ENCODE data around the gene TGM3.
"Not testable (repeated sequence)": the region's sequence is repeated elsewhere in the genome, so short reads cannot be mapped to it uniquely, and the experiment has no call there.

TGM3 gene

DNA sequence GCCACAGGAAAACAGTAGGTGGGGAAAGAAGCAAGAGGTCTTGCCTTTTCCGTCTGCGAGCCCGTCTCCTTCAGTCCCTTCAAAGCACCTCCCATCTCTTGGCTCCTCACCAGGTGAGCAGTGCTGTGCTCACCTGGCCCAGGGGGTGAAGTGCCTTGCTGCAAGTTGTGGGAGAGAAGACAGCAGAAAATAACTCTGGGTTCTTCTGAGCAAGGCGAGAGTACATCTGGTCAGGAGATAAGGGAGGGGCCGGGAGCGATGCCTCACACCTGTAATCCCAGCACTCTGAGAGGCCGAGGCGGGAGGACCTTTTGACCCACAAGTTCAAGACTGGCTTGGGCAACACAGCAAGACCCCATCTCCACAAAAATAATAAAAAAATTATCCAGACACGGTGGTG lies 35.6 kb upstream of the TGM3 start:
- Histone ChIP-seq H3K36me3 (ENCODE audit: low read depth) (no peaks in the 10 kb centered on the region), H3K27ac (ENCODE audit: poor library complexity, severe bottlenecking) (no peak overlapping the region), H3K27me3 (ENCODE audit: insufficient read depth, poor library complexity, severe bottlenecking) (no peaks in the 10 kb centered on the region), H3K4me3 (ENCODE audit: severe bottlenecking) (no peak overlapping the region), H3K4me1 (ENCODE audit: insufficient read depth, poor library complexity, severe bottlenecking) (no peaks in the 10 kb centered on the region), H3K9me3 (ENCODE audit: severe bottlenecking) (no peaks in the 10 kb centered on the region)
- TF ChIP-seq CTCF (IDR thresholded peaks at IDR 0.05; ENCODE audit: poor library complexity, severe bottlenecking), result no peak
- no peak for DNase-seq (ENCODE audit: low spot score)
- no peak for ATAC-seq (ENCODE audit: low read depth)

- Histone ChIP-seq H3K4me1 (ENCODE audit: insufficient read depth, poor library complexity, severe bottlenecking) (no peaks in the 10 kb centered on the region), H3K36me3 (ENCODE audit: low read depth) (no peaks in the 10 kb centered on the region), H3K9me3 (ENCODE audit: severe bottlenecking) (no peaks in the 10 kb centered on the region), H3K27ac (ENCODE audit: poor library complexity, severe bottlenecking) (no peak overlapping the region), H3K4me3 (ENCODE audit: severe bottlenecking) (no peak overlapping the region), H3K27me3 (ENCODE audit: insufficient read depth, poor library complexity, severe bottlenecking) (no peaks in the 10 kb centered on the region)
- 0 out of 3 replicates have a peak, but pooled peaks have one; percentile 27 for ATAC-seq (ENCODE audit: low read depth)
- no peak for TF ChIP-seq CTCF (IDR thresholded peaks at IDR 0.05; ENCODE audit: poor library complexity, severe bottlenecking)
- DNase-seq (ENCODE audit: low spot score), result no peak
These were observed 34.7 kb upstream of the TGM3 start for GRCh38 chr20:2261046-2261485.

DNA sequence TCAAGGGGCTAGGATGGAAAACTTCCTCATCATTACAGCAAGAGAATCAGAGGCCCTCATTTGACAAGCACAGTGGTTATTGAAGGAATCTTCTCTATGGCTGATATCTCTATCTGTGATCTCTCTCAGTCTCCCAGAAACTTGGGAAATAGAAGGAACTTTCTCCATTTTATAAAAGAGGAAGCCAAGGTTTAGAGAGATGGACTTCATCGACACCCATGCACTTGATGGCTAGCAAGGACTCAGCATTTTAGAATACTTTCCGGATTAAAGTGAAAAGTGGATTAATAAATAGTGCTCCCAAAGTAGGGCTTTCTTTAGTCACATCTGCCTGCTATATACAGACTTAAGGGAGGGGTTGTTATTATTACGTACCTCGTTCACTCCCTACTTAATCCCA lies 34.2 kb upstream of the TGM3 start:
- Histone ChIP-seq H3K36me3 (ENCODE audit: low read depth) (no peaks in the 10 kb centered on the region), H3K9me3 (ENCODE audit: severe bottlenecking) (no peaks in the 10 kb centered on the region), H3K27me3 (ENCODE audit: insufficient read depth, poor library complexity, severe bottlenecking) (no peaks in the 10 kb centered on the region), H3K27ac (ENCODE audit: poor library complexity, severe bottlenecking) (no peak overlapping the region), H3K4me1 (ENCODE audit: insufficient read depth, poor library complexity, severe bottlenecking) (no peaks in the 10 kb centered on the region), H3K4me3 (ENCODE audit: severe bottlenecking) (no peak overlapping the region)
- ATAC-seq (ENCODE audit: low read depth) (no peak), DNase-seq (ENCODE audit: low spot score) (no peak)
- TF ChIP-seq CTCF (IDR thresholded peaks at IDR 0.05; ENCODE audit: poor library complexity, severe bottlenecking), result no peak

GRCh38 chr20:2264118-2264517 lies 31.7 kb upstream of the TGM3 start:
- H3K27ac ChIP-seq (ENCODE audit: poor library complexity, severe bottlenecking), result no peak overlapping the region
- H3K27me3 ChIP-seq (ENCODE audit: insufficient read depth, poor library complexity, severe bottlenecking), result no peaks in the 10 kb centered on the region
- DNase-seq (ENCODE audit: low spot score) (no peak), ATAC-seq (ENCODE audit: low read depth) (no peak)
- H3K9me3 ChIP-seq (ENCODE audit: severe bottlenecking), result no peaks in the 10 kb centered on the region
- no peak for TF ChIP-seq CTCF (IDR thresholded peaks at IDR 0.05; ENCODE audit: poor library complexity, severe bottlenecking)
- no peaks in the 10 kb centered on the region for H3K36me3 ChIP-seq (ENCODE audit: low read depth)
- H3K4me1 ChIP-seq (ENCODE audit: insufficient read depth, poor library complexity, severe bottlenecking), result no peaks in the 10 kb centered on the region
- H3K4me3 ChIP-seq (ENCODE audit: severe bottlenecking), result no peak overlapping the region

DNA sequence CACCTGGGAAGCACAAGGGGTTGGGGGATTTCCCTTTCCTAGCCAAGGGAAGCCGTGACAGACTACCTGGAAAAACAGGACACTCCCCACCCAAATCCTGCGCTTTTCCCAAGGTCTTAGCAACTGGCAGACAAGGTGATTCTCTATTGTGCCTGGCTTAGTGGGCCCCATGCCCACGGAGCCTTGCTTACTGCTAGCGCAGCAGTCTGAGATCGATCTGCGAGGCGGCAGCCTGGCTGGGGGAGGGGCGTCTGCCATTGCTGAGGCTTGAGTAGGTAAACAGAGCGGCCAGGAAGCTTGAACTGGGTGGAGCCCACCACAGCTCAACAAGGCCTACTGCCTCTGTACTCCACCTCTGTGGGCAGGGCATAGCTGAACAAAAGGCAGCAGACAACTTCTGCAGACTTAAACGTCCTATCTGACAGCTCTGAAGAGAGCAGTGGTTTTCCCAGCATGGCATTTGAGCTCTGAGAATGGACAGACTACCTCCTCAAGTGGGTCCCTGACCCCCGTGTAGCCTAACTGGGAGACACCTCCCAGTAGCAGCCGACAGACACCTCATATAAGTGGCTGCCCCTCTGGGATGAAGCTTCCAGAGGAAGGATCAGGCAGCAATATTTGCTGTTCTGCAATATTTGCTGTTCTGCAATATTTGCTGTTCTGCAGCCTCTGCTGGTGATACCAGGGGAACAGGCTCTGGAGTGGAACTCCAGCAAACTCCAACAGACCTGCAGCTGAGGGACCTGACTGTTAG lies 31.0 kb upstream of the TGM3 start:
- H3K9me3 ChIP-seq (ENCODE audit: severe bottlenecking); H3K27me3 ChIP-seq (ENCODE audit: insufficient read depth, poor library complexity, severe bottlenecking); DNase-seq (ENCODE audit: low spot score); H3K36me3 ChIP-seq (ENCODE audit: low read depth); H3K4me1 ChIP-seq (ENCODE audit: insufficient read depth, poor library complexity, severe bottlenecking); H3K27ac ChIP-seq (ENCODE audit: poor library complexity, severe bottlenecking); ATAC-seq (ENCODE audit: low read depth); H3K4me3 ChIP-seq (ENCODE audit: severe bottlenecking): not testable (repeated sequence)
